NCI-H1048 (cell line): Measurements from ENCODE around the gene LMO1.

Experiments
- DNase-seq: peaks from one replicate; lab custom pipeline; 2025; lab: John Stamatoyannopoulos, UW

LMO1 gene

GRCh38 chr11:8288166-8288772 is 24.6 kb upstream of the LMO1 start:
- no peak for DNase-seq

GRCh38 chr11:8287703-8288102 is 24.0 kb upstream of the LMO1 start:
- no peak for DNase-seq

- DNase-seq: no peak
Measured at GRCh38 chr11:8287297-8287696, 23.6 kb upstream of the LMO1 start.

- DNase-seq: no peak
Measured at GRCh38 chr11:8286886-8287285, 23.2 kb upstream of the LMO1 start.

GRCh38 chr11:8285796-8286195 is 22.1 kb upstream of the LMO1 start:
- DNase-seq: no peak

- no peak for DNase-seq
Measured at GRCh38 chr11:8285228-8285627, 21.6 kb upstream of the LMO1 start.

GRCh38 chr11:8283465-8284230 is 20.0 kb upstream of the LMO1 start:
- no peak for DNase-seq

- no peak for DNase-seq
Measured at GRCh38 chr11:8283100-8283464, 19.4 kb upstream of the LMO1 start.

- no peak for DNase-seq
Measured at GRCh38 chr11:8282631-8283030, 19.0 kb upstream of the LMO1 start.

- no peak for DNase-seq
Measured at GRCh38 chr11:8281266-8281665, 17.6 kb upstream of the LMO1 start.

GRCh38 chr11:8277691-8278090 is 14.0 kb upstream of the LMO1 start:
- DNase-seq: no peak

GRCh38 chr11:8276528-8276927 is 12.8 kb upstream of the LMO1 start:
- no peak for DNase-seq

GRCh38 chr11:8273287-8273686 is 9.6 kb upstream of the LMO1 start:
- no peak for DNase-seq

- no peak for DNase-seq
Measured at GRCh38 chr11:8271106-8271886, 7.6 kb upstream of the LMO1 start.

GRCh38 chr11:8269636-8270035 is 6.0 kb upstream of the LMO1 start:
- DNase-seq: no peak

GRCh38 chr11:8268530-8269400 is 5.1 kb upstream of the LMO1 start:
- no peak for DNase-seq

- no peak for DNase-seq
Measured at GRCh38 chr11:8267831-8268529, 4.3 kb upstream of the LMO1 start.

GRCh38 chr11:8267280-8267679 is 3.6 kb upstream of the LMO1 start:
- no peak for DNase-seq

GRCh38 chr11:8266246-8267241 is 2.9 kb upstream of the LMO1 start:
- DNase-seq: no peak

- DNase-seq: no peak
Measured at GRCh38 chr11:8265681-8266241, 2.1 kb upstream of the LMO1 start.
